Measurements from ENCODE around the gene RNF141. TPM values are rescaled to one million over a fixed set of nuclear protein-coding genes. Genes with fewer than 3 reads are reported as not detected.

The RNF141 gene
- total RNA-seq, 1 experiment from 2014 or later: 74.8 TPM

DNA sequence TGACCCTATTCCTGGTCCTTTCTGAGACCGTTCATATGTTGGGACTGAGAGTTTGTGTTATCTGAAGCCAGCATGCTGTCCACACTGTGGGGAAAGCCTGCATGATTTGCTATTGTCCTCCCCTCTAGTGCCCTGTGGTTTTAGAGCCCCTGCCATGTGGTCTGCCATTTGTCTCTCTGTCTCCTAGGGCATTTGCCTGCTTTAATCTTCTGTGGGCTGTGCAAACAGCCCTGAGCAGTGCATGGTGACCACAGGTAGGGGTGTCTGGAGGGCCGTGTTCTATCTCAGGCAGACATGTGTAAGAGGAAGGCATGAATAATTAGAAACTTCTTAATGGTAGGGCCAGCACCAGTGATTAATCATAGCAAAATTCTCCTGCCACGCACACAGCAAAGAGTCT is 62.9 kb downstream of the RNF141 start:
- intact Hi-C loops (cut with micrococcal nuclease; ENCODE audit: unreplicated experiment): no loop called here
- Mint-ChIP-seq H3K36me3 (ENCODE audit: insufficient read depth, unreplicated experiment) (peaks cover 4% of the 10 kb centered on the region), H3K9me3 (ENCODE audit: unreplicated experiment) (no peaks in the 10 kb centered on the region), H3K27ac (ENCODE audit: unreplicated experiment) (no peak overlapping the region), H3K4me3 (ENCODE audit: unreplicated experiment) (no peak overlapping the region), H3K4me1 (ENCODE audit: low read depth, unreplicated experiment) (no peaks in the 10 kb centered on the region), H3K27me3 (ENCODE audit: insufficient read depth, unreplicated experiment) (no peaks in the 10 kb centered on the region)
- ChIA-PET POLR2A (no interaction called here), CTCF (no interaction called here)
- TF ChIP-seq CTCF (IDR thresholded peaks at IDR 0.05; ENCODE audit: insufficient read depth in 1 of 2, low read depth in 1 of 2, low read length in 1 of 2, severe bottlenecking in 1 of 2, unreplicated experiment in 1 of 2): no peak
- H3K4me1 ChIP-seq: no peaks in the 10 kb centered on the region
- no TSS peak for BruUV-seq (replicated peaks)
- H3K4me3 ChIP-seq (ENCODE audit: low read depth, low read length): no peak overlapping the region
- no peaks in the 10 kb centered on the region for H3K27me3 ChIP-seq (replicated peaks; ENCODE audit: control insufficient read depth, insufficient read depth, low read length)
- DNase-seq: no peak
- H3K36me3 ChIP-seq (ENCODE audit: control insufficient read depth, insufficient read depth, low read length): no peaks in the 10 kb centered on the region
- H3K9me3 ChIP-seq: no peaks in the 10 kb centered on the region

GRCh38 chr11:10477690-10478046 is 63.3 kb downstream of the RNF141 start:
- Histone ChIP-seq H3K27me3 (replicated peaks; ENCODE audit: control insufficient read depth, insufficient read depth, low read length) (no peaks in the 10 kb centered on the region), H3K9me3 (no peaks in the 10 kb centered on the region), H3K4me3 (ENCODE audit: low read depth, low read length) (no peak overlapping the region), H3K36me3 (ENCODE audit: control insufficient read depth, insufficient read depth, low read length) (no peaks in the 10 kb centered on the region), H3K4me1 (no peaks in the 10 kb centered on the region)
- ChIA-PET POLR2A (no interaction called here), CTCF (no interaction called here)
- Mint-ChIP-seq H3K27me3 (ENCODE audit: insufficient read depth, unreplicated experiment) (no peaks in the 10 kb centered on the region), H3K36me3 (ENCODE audit: insufficient read depth, unreplicated experiment) (peaks cover 4% of the 10 kb centered on the region), H3K4me1 (ENCODE audit: low read depth, unreplicated experiment) (no peaks in the 10 kb centered on the region), H3K27ac (ENCODE audit: unreplicated experiment) (no peak overlapping the region), H3K4me3 (ENCODE audit: unreplicated experiment) (no peak overlapping the region), H3K9me3 (ENCODE audit: unreplicated experiment) (no peaks in the 10 kb centered on the region)
- no peak for DNase-seq
- intact Hi-C loops (cut with micrococcal nuclease; ENCODE audit: unreplicated experiment): no loop called here
- no TSS peak for BruUV-seq (replicated peaks)
- TF ChIP-seq CTCF (IDR thresholded peaks at IDR 0.05; ENCODE audit: insufficient read depth in 1 of 2, low read depth in 1 of 2, low read length in 1 of 2, severe bottlenecking in 1 of 2, unreplicated experiment in 1 of 2): no peak

DNA sequence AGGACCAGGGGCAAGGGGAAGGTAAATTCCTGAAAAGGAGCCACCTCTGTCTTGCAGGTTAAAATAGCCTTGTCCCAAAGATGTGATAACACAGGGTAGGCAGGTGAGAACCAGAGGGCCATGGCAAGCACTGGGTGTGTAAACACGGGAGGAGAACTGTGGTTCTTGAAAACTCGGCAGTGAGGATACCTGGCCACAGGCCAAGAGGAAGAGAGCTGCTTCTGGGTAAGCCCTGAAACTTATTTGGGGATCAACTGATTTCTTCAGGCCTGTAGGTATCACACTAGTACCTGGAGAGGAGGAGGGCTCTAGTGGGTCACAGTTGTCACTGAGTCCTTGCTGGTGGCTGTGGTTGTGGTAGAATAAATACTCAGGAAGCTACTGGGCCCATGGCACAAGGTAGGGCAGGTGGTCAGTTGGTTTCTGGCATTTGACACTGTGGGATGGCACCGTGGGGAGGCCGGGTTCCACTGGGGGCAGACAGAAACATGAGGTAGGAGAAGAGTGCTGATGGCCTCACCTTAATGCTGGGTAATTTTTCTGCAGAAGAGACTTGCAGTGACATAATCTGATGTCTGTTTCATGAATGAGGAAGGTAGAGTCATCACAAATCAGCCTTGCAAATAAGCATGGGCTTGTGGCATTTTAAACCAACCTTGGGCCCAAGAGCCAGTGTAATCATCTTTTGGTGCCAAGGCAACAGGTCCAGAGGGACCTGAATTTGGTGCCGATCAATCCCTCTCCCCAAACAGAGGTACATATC is 63.9 kb downstream of the RNF141 start:
- H3K9me3 Mint-ChIP-seq (ENCODE audit: unreplicated experiment): no peaks in the 10 kb centered on the region
- no peaks in the 10 kb centered on the region for H3K4me1 Mint-ChIP-seq (ENCODE audit: low read depth, unreplicated experiment)
- Histone ChIP-seq H3K9me3 (no peaks in the 10 kb centered on the region), H3K4me3 (ENCODE audit: low read depth, low read length) (no peak overlapping the region), H3K4me1 (no peaks in the 10 kb centered on the region), H3K27me3 (replicated peaks; ENCODE audit: control insufficient read depth, insufficient read depth, low read length) (no peaks in the 10 kb centered on the region), H3K36me3 (ENCODE audit: control insufficient read depth, insufficient read depth, low read length) (no peaks in the 10 kb centered on the region)
- no peak overlapping the region for H3K4me3 Mint-ChIP-seq (ENCODE audit: unreplicated experiment)
- ChIA-PET POLR2A (no interaction called here), CTCF (no interaction called here)
- no peak for TF ChIP-seq CTCF (IDR thresholded peaks at IDR 0.05; ENCODE audit: insufficient read depth in 1 of 2, low read depth in 1 of 2, low read length in 1 of 2, severe bottlenecking in 1 of 2, unreplicated experiment in 1 of 2)
- intact Hi-C loops (cut with micrococcal nuclease; ENCODE audit: unreplicated experiment): no loop called here
- peaks cover 4% of the 10 kb centered on the region for H3K36me3 Mint-ChIP-seq (ENCODE audit: insufficient read depth, unreplicated experiment)
- no TSS peak for BruUV-seq (replicated peaks)
- H3K27ac Mint-ChIP-seq (ENCODE audit: unreplicated experiment): no peak overlapping the region
- DNase-seq: no peak
- no peaks in the 10 kb centered on the region for H3K27me3 Mint-ChIP-seq (ENCODE audit: insufficient read depth, unreplicated experiment)

Data from Caco-2 (cell line).